Epithelial cell of prostate (primary cell): Measurements from ENCODE around the gene SELENOF.
"Not testable (repeated sequence)": the region's sequence is repeated elsewhere in the genome, so short reads cannot be mapped to it uniquely, and the experiment has no call there.

ENCODE experiments used
- DNase-seq: peaks from one replicate; pipeline ENCODE4 v3.0.0-alpha.2; 2011; ENCODE audit warnings: low read depth, low spot score
- H3K27ac ChIP-seq: fragments of 450-650 bp; 2 replicates; pipeline ENCODE4 v1.5.1; 2017; ENCODE audit warnings: mild to moderate bottlenecking

Gene SELENOF

DNA sequence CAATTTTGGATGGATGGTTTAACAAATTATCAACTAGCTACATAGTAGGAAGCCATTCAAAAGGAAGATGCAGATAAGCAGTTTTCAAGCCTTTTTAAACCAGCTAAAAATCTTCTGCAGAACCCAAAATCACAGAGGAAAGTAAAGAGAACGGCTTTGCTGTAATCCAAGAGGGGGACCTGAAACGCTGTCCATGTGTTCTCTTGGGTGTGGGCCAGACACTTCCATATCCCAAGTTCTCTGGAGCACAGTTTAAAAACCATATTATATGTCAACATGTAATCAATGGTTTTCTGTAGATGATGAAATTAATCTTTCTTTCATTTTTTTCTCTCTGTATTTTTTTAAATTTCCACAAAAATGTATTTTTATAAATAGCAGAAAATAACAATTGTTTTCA, 90.5 kb downstream of the SELENOF start:
- no peak for DNase-seq
- H3K27ac ChIP-seq = no peak overlapping the region

GRCh38 chr1:86822459-86822858, 91.5 kb downstream of the SELENOF start:
- no peak for DNase-seq

GRCh38 chr1:86821956-86822355, 92.0 kb downstream of the SELENOF start:
- no peak overlapping the region for H3K27ac ChIP-seq

More at GRCh38 chr1:86822459-86822858, 91.5 kb downstream of the SELENOF start:
- no peak overlapping the region for H3K27ac ChIP-seq

DNA sequence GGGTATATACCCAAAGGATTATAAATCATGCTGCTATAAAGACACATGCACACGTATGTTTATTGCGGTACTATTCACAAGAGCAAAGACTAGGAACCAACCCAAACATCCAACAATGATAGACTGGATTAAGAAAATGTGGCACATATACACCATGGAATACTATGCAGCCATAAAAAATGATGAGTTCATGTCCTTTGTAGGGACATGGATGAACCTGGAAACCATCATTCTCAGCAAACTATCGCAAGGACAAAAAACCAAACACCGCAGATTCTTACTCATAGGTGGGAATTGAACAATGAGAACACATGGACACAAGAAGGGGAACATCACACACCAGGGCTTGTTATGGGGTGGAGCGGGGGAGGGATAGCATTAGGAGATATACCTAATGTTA, 94.0 kb downstream of the SELENOF start:
- not testable (repeated sequence) for H3K27ac ChIP-seq, DNase-seq

More at GRCh38 chr1:86821956-86822355, 92.0 kb downstream of the SELENOF start:
- DNase-seq = no peak

GRCh38 chr1:86817246-86817826, 96.6 kb downstream of the SELENOF start:
- H3K27ac ChIP-seq, DNase-seq: not testable (repeated sequence)

DNA sequence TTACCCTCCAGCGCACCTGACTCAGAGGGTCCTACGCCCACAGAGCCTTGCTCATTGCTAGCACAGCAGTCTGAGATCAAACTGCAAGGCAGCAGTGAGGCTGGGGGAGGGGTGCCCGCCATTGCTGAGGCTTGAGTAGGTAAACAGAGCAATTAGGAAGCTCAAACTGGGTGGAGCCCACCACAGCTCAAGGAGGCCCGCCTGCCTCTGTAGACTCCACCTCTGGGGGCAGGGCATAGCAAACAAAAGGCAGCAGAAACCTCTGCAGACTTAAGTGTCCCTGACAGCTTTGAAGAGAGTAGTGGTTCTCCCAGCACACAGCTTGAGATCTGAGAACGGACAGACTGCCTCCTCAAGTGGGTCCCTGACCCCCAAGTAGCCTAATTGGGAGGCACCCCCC, 99.8 kb downstream of the SELENOF start:
- not testable (repeated sequence) for H3K27ac ChIP-seq, DNase-seq
